BLaER1 treated with 17β-estradiol and CSF1 and Interleukin-3, amounts not matched to agents 10 nM and 100 nM (cell line): ENCODE measurements around the gene SH3BGRL3.

ENCODE experiments used
- H3K27ac ChIP-seq, 11 experiments: shearing (Covaris generic); formaldehyde crosslinking; 2 replicates each; pipeline ENCODE4 v1.8.1; 2022
- H3K27me3 ChIP-seq, 11 experiments: shearing (Covaris generic); formaldehyde crosslinking; 2 replicates each; pipeline ENCODE4 v1.8.1; 2022
- H3K36me3 ChIP-seq, 11 experiments: shearing (Covaris generic); formaldehyde crosslinking; 2 replicates each; pipeline ENCODE4 v1.8.1; 2022
- H3K4me1 ChIP-seq, 10 experiments: shearing (Covaris generic); formaldehyde crosslinking; 2 replicates each; pipeline ENCODE4 v1.8.1; 2022
- H3K4me2 ChIP-seq, 11 experiments: shearing (Covaris generic); formaldehyde crosslinking; 2 replicates each; pipeline ENCODE4 v1.8.1; 2022
- H3K4me3 ChIP-seq, 10 experiments: shearing (Covaris generic); formaldehyde crosslinking; 2 replicates each; pipeline ENCODE4 v1.8.1; 2022
- H3K9ac ChIP-seq, 11 experiments: shearing (Covaris generic); formaldehyde crosslinking; 2 replicates each; pipeline ENCODE4 v1.8.1; 2022
- H3K9me3 ChIP-seq, 11 experiments: shearing (Covaris generic); formaldehyde crosslinking; replicated peaks in 1 of 11; 2 replicates each; pipeline ENCODE4 v1.8.1; 2022
- H4K20me1 ChIP-seq, 11 experiments: shearing (Covaris generic); formaldehyde crosslinking; 2 replicates each; pipeline ENCODE4 v1.8.1; 2022
- Cebpa-rat ChIP-seq, 11 experiments: shearing (Covaris generic); IDR thresholded peaks; 2 replicates each; pipeline ENCODE4 v1.8.1; 2022

Gene SH3BGRL3

DNA sequence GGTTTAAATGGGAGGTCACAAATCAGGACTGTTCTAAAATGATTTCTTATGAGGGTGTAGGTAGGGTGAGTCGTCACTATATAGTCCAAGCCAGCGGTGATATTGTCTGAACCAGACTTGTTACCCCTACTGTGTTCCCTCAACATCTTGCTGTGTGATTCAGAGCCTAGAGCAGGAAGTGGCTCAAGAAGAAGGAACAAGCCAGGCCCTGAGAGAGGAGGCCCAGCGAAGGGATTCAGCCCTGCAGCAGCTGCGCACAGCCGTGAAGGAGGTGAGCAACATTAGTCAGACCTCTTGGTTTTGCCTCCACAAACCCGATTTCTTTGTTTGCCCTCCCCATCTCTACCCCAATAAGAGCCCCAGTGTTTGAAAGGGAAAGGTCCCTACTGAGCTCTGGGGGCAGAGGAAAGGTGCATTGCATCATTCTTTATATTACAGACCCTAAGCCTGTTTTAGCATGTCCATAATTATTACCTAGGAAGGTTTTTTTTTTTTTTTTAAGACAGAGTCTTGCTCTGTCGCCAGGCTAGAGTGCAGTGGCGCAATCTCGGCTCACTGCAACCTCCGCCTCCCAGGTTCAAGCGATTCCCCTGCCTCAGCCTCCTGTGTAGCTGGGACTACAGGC lies 5.0 kb upstream of the SH3BGRL3 start:
- peak overlapping the region in 1 of 10 experiments; percentile 1; a peak in 2 of 20 replicates for H3K4me3 ChIP-seq
- peak overlapping the region; percentile 66 to 99 (median 95) for H3K27ac ChIP-seq
- H3K4me2 ChIP-seq: peak overlapping the region; percentile 34 to 100 (median 98); a peak in 18 of 22 replicates
- TF ChIP-seq Cebpa-rat (IDR thresholded peaks at IDR 0.05): no peak
- H3K27me3 ChIP-seq: no peaks in the 10 kb centered on the region
- H3K4me1 ChIP-seq: peaks cover 46 to 68% (median 56%) of the 10 kb centered on the region in 10 experiments
- peak overlapping the region; percentile 12 to 99 (median 97); a peak in 20 of 22 replicates for H3K9ac ChIP-seq
- peaks cover 0 to under 1% (median 0%) of the 10 kb centered on the region in 11 experiments; a peak in 2 of 22 replicates for H4K20me1 ChIP-seq
- peaks cover 0 to under 1% (median 0%) of the 10 kb centered on the region in 11 experiments; a peak in 2 of 22 replicates for H3K9me3 ChIP-seq
- H3K36me3 ChIP-seq: peaks cover 24 to 79% (median 71%) of the 10 kb centered on the region in 11 experiments

DNA sequence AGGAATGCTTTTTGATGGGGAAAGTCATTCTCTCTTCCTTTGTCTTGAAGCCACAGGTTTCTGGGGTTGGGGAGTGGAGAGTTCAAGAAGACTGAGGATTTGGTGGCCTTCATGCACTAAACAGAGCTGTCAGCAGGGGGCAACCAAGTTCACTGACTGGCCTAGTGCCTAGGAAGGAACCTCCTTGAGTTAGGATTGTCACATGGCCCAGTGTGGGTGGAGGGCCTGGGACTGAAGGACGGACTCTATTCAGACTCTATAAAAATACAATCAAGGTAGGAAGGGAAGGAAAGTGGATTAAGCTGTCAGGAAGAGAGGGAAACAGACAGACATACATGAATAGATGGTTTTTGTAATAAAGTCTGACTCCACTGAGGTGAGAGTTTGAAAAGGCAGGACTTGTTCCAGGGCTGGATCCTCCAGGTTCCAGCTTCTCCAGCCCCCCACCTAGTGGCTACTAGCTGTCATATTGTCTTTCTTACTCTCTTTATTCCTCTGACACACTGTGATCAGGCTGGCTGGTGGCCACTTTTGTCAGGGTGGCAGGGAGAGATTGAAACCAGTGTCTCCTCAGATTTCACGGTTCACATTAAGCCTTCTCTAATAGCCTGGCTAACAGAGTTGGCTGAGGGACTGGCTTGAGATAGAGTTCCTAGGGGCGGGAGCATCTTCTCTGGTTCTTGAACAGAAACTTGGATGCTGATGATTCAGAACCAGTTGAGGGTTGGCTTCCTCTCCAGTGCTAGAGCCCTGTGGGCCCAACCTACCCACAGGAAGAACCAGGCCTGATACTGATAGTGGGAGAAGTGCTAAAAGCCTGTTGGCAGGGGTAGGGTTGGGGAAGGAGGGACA lies 4.1 kb upstream of the SH3BGRL3 start:
- Histone ChIP-seq H3K9me3 (no peaks in the 10 kb centered on the region), H3K4me1 (peaks cover 50 to 68% (median 57%) of the 10 kb centered on the region in 10 experiments), H3K9ac (peak overlapping the region; percentile 57 to 99 (median 97); a peak in 21 of 22 replicates), H3K4me2 (peak overlapping the region; percentile 34 to 100 (median 98); a peak in 21 of 22 replicates), H4K20me1 (peaks cover 0 to 9% (median 3%) of the 10 kb centered on the region in 11 experiments; a peak in 8 of 22 replicates), H3K36me3 (peaks cover 15 to 73% (median 63%) of the 10 kb centered on the region in 11 experiments), H3K27me3 (no peaks in the 10 kb centered on the region), H3K4me3 (peak overlapping the region in 2 of 10 experiments; percentile 39 to 44; a peak in 2 of 20 replicates), H3K27ac (peak overlapping the region; percentile 66 to 99 (median 95))
- no peak for TF ChIP-seq Cebpa-rat (IDR thresholded peaks at IDR 0.05)

DNA sequence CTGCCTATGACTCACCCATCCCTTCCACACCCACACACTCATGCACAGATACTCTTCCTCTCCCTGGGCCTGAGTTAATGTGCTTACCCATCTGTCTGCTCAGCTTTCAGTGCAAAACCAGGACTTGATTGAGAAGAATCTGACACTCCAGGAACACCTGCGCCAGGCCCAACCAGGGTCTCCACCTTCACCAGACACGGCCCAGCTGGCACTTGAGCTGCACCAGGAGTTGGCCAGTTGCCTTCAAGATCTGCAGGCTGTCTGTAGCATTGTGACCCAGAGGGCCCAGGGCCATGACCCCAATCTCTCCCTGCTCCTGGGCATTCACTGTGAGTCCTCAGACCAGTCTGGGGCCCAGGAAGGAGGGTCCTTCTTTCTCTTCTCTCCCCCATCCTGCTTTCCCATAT lies 3.5 kb upstream of the SH3BGRL3 start:
- Histone ChIP-seq H4K20me1 (peaks cover 6 to 15% (median 9%) of the 10 kb centered on the region in 11 experiments; a peak in 17 of 22 replicates), H3K9me3 (no peaks in the 10 kb centered on the region), H3K9ac (peak overlapping the region; percentile 18 to 99 (median 97); a peak in 21 of 22 replicates), H3K4me3 (peak overlapping the region in 6 of 10 experiments; percentile 11 to 53 (median 38); a peak in 9 of 20 replicates), H3K4me1 (peaks cover 56 to 73% (median 64%) of the 10 kb centered on the region in 10 experiments), H3K36me3 (peaks cover 15 to 73% (median 63%) of the 10 kb centered on the region in 11 experiments), H3K27me3 (no peaks in the 10 kb centered on the region), H3K27ac (peak overlapping the region; percentile 72 to 99 (median 95); a peak in 21 of 22 replicates), H3K4me2 (peak overlapping the region; percentile 34 to 100 (median 98))
- TF ChIP-seq Cebpa-rat (IDR thresholded peaks at IDR 0.05): no peak

DNA sequence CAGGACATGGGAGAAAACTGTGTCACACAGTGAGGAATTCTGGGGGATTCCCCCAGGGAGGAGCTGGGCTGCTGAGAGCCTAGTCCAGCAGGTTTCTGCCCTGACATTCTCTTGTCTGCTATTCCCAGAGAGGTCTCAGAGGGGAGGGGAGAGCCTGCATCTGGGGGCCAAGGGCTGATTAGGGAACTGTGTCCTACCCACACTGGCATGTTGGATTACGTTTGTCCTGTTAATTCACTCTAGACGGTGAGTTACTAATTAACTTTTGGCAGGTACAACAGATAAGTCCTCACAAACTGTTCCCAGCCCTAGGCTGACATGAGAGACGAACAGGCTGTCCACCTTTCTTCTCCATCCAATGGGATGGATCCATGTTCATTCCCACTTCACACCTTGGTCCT lies 2.6 kb upstream of the SH3BGRL3 start:
- H3K27ac ChIP-seq: peak overlapping the region; percentile 72 to 99 (median 95)
- H3K9me3 ChIP-seq: no peaks in the 10 kb centered on the region
- TF ChIP-seq Cebpa-rat (IDR thresholded peaks at IDR 0.05): no peak
- no peaks in the 10 kb centered on the region for H3K27me3 ChIP-seq
- H3K4me3 ChIP-seq: peak overlapping the region in 3 of 10 experiments; percentile 1 to 44 (median 11); a peak in 5 of 20 replicates
- H4K20me1 ChIP-seq: peaks cover 6 to 24% (median 15%) of the 10 kb centered on the region in 11 experiments; a peak in 17 of 22 replicates
- H3K9ac ChIP-seq: peak overlapping the region; percentile 72 to 99 (median 97); a peak in 21 of 22 replicates
- peaks cover 64 to 81% (median 72%) of the 10 kb centered on the region in 10 experiments for H3K4me1 ChIP-seq
- H3K4me2 ChIP-seq: peak overlapping the region; percentile 94 to 100 (median 98)
- H3K36me3 ChIP-seq: peaks cover 13 to 73% (median 60%) of the 10 kb centered on the region in 11 experiments

- H3K27me3 ChIP-seq: no peaks in the 10 kb centered on the region
- no peak for TF ChIP-seq Cebpa-rat (IDR thresholded peaks at IDR 0.05)
- peaks cover 17 to 73% (median 62%) of the 10 kb centered on the region in 11 experiments for H3K36me3 ChIP-seq
- H3K27ac ChIP-seq: peak overlapping the region; percentile 72 to 99 (median 95)
- peak overlapping the region; percentile 72 to 99 (median 97) for H3K9ac ChIP-seq
- H3K4me1 ChIP-seq: peaks cover 69 to 86% (median 77%) of the 10 kb centered on the region in 10 experiments
- peak overlapping the region; percentile 94 to 100 (median 98) for H3K4me2 ChIP-seq
- H4K20me1 ChIP-seq: peaks cover 6 to 28% (median 19%) of the 10 kb centered on the region in 11 experiments; a peak in 17 of 22 replicates
- no peaks in the 10 kb centered on the region for H3K9me3 ChIP-seq
- H3K4me3 ChIP-seq: peak overlapping the region in 3 of 10 experiments; percentile 11 to 85 (median 84); a peak in 4 of 20 replicates
Observed at GRCh38 chr1:26277719-26278118, 2.2 kb upstream of the SH3BGRL3 start.

DNA sequence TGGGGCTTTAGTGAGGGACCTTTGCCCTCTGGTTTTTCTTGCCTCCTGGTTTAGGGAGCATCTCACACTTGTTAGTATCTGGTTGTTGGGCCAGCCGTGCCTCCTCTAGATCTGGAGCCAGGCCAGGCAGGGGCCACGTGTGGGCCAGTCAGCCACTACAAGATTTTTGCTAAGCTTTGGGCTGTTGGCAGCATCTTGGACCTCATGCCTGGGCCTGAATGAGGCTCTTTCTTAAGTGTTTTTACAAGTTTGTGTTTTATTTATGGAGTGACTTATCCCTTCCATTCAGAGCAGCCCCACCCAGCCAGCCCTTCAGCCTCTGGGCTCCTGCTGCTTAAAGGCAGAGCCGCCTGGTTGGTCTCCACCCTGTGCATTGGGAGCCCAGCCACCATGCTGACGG lies 1.6 kb upstream of the SH3BGRL3 start:
- H3K27ac ChIP-seq: peak overlapping the region; percentile 72 to 99 (median 95)
- H3K4me2 ChIP-seq: peak overlapping the region; percentile 94 to 100 (median 98)

GRCh38 chr1:26278724-26279455 lies 996 bp upstream of the SH3BGRL3 start:
- H3K4me1 ChIP-seq: peaks cover 81 to 90% (median 87%) of the 10 kb centered on the region in 10 experiments
- H3K4me2 ChIP-seq: peak overlapping the region; percentile 94 to 100 (median 98)
- H4K20me1 ChIP-seq: peaks cover 6 to 40% (median 26%) of the 10 kb centered on the region in 11 experiments; a peak in 17 of 22 replicates
- TF ChIP-seq Cebpa-rat (IDR thresholded peaks at IDR 0.05): 0 out of 22 replicates have a peak, but pooled peaks of 1 of the 11 experiments have one; percentile 20
- peaks cover 28 to 73% (median 61%) of the 10 kb centered on the region in 11 experiments for H3K36me3 ChIP-seq
- H3K27ac ChIP-seq: peak overlapping the region; percentile 72 to 99 (median 95)
- H3K4me3 ChIP-seq: peak overlapping the region; percentile 84 to 96 (median 90)
- H3K9me3 ChIP-seq: no peaks in the 10 kb centered on the region
- H3K9ac ChIP-seq: peak overlapping the region; percentile 89 to 99 (median 97)
- H3K27me3 ChIP-seq: no peaks in the 10 kb centered on the region

More for the DNA sequence above, 1.6 kb upstream of the SH3BGRL3 start:
- no peaks in the 10 kb centered on the region for H3K27me3 ChIP-seq
- H4K20me1 ChIP-seq: peaks cover 6 to 34% (median 25%) of the 10 kb centered on the region in 11 experiments; a peak in 17 of 22 replicates
- H3K4me3 ChIP-seq: peak overlapping the region in 6 of 10 experiments; percentile 84 to 92 (median 88); a peak in 11 of 20 replicates
- peak overlapping the region; percentile 72 to 99 (median 97) for H3K9ac ChIP-seq
- no peaks in the 10 kb centered on the region for H3K9me3 ChIP-seq
- TF ChIP-seq Cebpa-rat (IDR thresholded peaks at IDR 0.05): no peak
- H3K36me3 ChIP-seq: peaks cover 22 to 73% (median 62%) of the 10 kb centered on the region in 11 experiments
- H3K4me1 ChIP-seq: peaks cover 75 to 86% (median 81%) of the 10 kb centered on the region in 10 experiments
